Trophoblast cell (in vitro differentiated cells and primary cell): ENCODE measurements around the gene LPIN1.
A peak's percentile ranks its signal among the peaks of the same experiment; 100 is the strongest.

Source experiments
- DNase-seq, 2 donors: peaks; one replicate each; pipeline ENCODE4 v3.0.0-alpha.2; 2016
- H2AFZ ChIP-seq: 2 replicates; pipeline ENCODE4 v1.6.1; 2013; ENCODE audit warnings: low read length, moderate library complexity, mild to moderate bottlenecking; ENCODE audit not compliant: insufficient read depth, poor library complexity
- H2AK5ac ChIP-seq: 2 replicates; pipeline ENCODE4 v1.6.1; 2013; ENCODE audit warnings: mild to moderate bottlenecking, low read length
- H2BK120ac ChIP-seq: 2 replicates; pipeline ENCODE4 v1.6.1; 2013; ENCODE audit warnings: low read length, mild to moderate bottlenecking, moderate library complexity; ENCODE audit not compliant: insufficient read depth, poor library complexity
- H2BK12ac ChIP-seq: 2 replicates; pipeline ENCODE4 v1.6.1; 2013; ENCODE audit warnings: mild to moderate bottlenecking, low read length, moderate library complexity
- H2BK5ac ChIP-seq: 2 replicates; pipeline ENCODE4 v1.6.1; 2013; ENCODE audit warnings: low read length, low read depth, moderate library complexity, mild to moderate bottlenecking; ENCODE audit not compliant: poor library complexity
- H3K14ac ChIP-seq: 2 replicates; pipeline ENCODE4 v1.6.1; 2013; ENCODE audit warnings: mild to moderate bottlenecking, low read length
- H3K18ac ChIP-seq: 2 replicates; pipeline ENCODE4 v1.6.1; 2013; ENCODE audit warnings: mild to moderate bottlenecking, low read length
- H3K23ac ChIP-seq: 2 replicates; pipeline ENCODE4 v1.6.1; 2013; ENCODE audit warnings: low read length
- H3K27ac ChIP-seq: 2 replicates; pipeline ENCODE4 v1.5.1; 2013; ENCODE audit warnings: low read depth, mild to moderate bottlenecking, inconsistent platforms, low read length, moderate library complexity
- H3K27me3 ChIP-seq: 2 replicates; pipeline ENCODE4 v1.6.1; 2013; ENCODE audit warnings: inconsistent platforms, mild to moderate bottlenecking, low read length, moderate library complexity; ENCODE audit not compliant: insufficient read depth
- H3K36me3 ChIP-seq, 2 experiments: 1 replicate in 1 of 2; 2 replicates in 1 of 2; pipeline ENCODE4 v1.6.1; 2013; ENCODE audit warnings: low read length in 2 of 2, mild to moderate bottlenecking in 2 of 2, moderate library complexity in 1 of 2; ENCODE audit not compliant: insufficient read depth in 2 of 2, control insufficient read depth in 1 of 2
- H3K4ac ChIP-seq: 2 replicates; pipeline ENCODE4 v1.6.1; 2013; ENCODE audit warnings: low read depth, mild to moderate bottlenecking, low read length, moderate library complexity
- H3K4me1 ChIP-seq, 2 experiments: 1 replicate in 1 of 2; 2 replicates in 1 of 2; pipeline ENCODE4 v1.6.1; 2013; ENCODE audit warnings: low read length in 2 of 2, mild to moderate bottlenecking in 2 of 2, moderate library complexity in 1 of 2; ENCODE audit not compliant: insufficient read depth in 2 of 2, control insufficient read depth in 1 of 2
- H3K4me2 ChIP-seq: 2 replicates; pipeline ENCODE4 v1.6.1; 2013; ENCODE audit warnings: inconsistent platforms, mild to moderate bottlenecking, low read length, moderate library complexity
- H3K4me3 ChIP-seq: 2 replicates; pipeline ENCODE4 v1.5.1; 2013; ENCODE audit warnings: mild to moderate bottlenecking, low read depth, low read length, inconsistent platforms
- H3K79me1 ChIP-seq: one replicate; pipeline ENCODE4 v1.6.1; 2013; ENCODE audit warnings: low read length
- H3K79me2 ChIP-seq: 2 replicates; pipeline ENCODE4 v1.6.1; 2013; ENCODE audit warnings: low read length, mild to moderate bottlenecking; ENCODE audit not compliant: control insufficient read depth, insufficient read depth, poor library complexity
- H3K9ac ChIP-seq: 2 replicates; pipeline ENCODE4 v1.6.1; 2013; ENCODE audit warnings: mild to moderate bottlenecking, low read length
- H3K9me3 ChIP-seq: 2 replicates; pipeline ENCODE4 v1.6.1; 2013; ENCODE audit warnings: low read depth, mild to moderate bottlenecking, control low read depth, inconsistent platforms, low read length; ENCODE audit not compliant: insufficient read depth
- H4K12ac ChIP-seq: 2 replicates; pipeline ENCODE4 v1.6.1; 2013; ENCODE audit warnings: low read depth, mild to moderate bottlenecking, low read length, moderate library complexity
- H4K8ac ChIP-seq: 2 replicates; pipeline ENCODE4 v1.6.1; 2013; ENCODE audit warnings: low read depth, mild to moderate bottlenecking, low read length, moderate library complexity
- H4K91ac ChIP-seq: one replicate; pipeline ENCODE4 v1.6.1; 2013; ENCODE audit warnings: low read depth, mild to moderate bottlenecking, low read length, moderate library complexity
- WGBS: extraction: QIAGEN DNeasy Blood & Tissue Kit; methylation state at CpG from one replicate; pipeline ENCODE4 v1.1.7; 2013; ENCODE audit warnings: missing lambda C conversion rate; ENCODE audit not compliant: insufficient read length, insufficient coverage; ENCODE audit errors: extremely low coverage; 5-methylcytosine and 5-hydroxymethylcytosine counted together

Gene LPIN1

DNA sequence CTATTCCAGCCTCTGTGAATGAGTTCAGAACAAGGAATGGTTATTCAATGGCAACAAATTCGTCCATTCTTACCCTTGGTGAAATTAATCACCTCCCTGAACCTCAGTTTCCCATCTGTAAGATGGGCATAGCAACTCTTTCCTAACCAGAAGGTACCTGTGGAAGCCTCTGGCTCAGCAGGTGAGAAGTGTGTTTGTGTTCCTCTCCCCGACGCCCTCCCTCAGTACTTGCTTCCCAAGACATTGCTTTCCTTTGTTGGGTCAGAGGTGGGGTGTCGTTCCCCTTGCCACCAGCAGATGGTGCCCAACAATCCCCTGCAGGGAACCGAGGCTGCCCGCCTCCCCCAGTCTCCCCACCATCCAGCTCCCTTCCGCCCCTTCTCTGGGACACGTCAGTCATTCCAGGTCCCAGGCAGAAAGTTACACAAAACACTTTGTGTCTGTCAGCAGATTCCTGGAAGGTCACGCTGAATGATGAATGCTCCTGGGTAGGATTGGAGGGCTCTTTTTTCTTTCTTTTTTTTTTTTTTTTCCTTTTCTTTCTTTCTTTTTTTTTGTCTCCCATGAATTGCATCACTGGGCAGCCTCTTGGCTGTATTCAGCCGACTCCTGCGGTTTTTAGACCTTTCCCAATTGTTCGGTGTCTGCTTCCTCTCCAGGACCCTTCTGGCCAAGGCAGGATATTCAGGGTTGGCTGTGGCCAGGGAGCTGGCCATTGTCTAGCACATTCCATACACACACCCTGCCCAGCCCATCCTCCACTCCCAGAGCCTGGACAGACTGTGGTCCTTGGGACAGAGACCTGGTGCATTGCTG lies 117.3 kb downstream of the LPIN1 start:
- no peak overlapping the region for H2BK12ac ChIP-seq
- peak overlapping the region; percentile 25 for H2AFZ ChIP-seq
- H3K27ac ChIP-seq, result peak overlapping the region; percentile 67
- no peak overlapping the region for H4K8ac ChIP-seq
- no peak overlapping the region for H3K18ac ChIP-seq
- H2BK120ac ChIP-seq, result no peak overlapping the region
- H3K4me1 ChIP-seq, result peaks cover 9 to 13% of the 10 kb centered on the region in 2 experiments
- H4K91ac ChIP-seq, result peak overlapping the region; percentile 58
- no peak overlapping the region for H2BK5ac ChIP-seq
- H3K4me2 ChIP-seq, result no peak overlapping the region
- H3K4ac ChIP-seq, result no peak overlapping the region
- no peak overlapping the region for H2AK5ac ChIP-seq
- peaks cover 13% of the 10 kb centered on the region for H3K9me3 ChIP-seq
- no CpG with 5 or more reads among the region's 12 CpGs for WGBS
- no peak overlapping the region for H3K4me3 ChIP-seq
- no peak overlapping the region for H4K12ac ChIP-seq
- no peak overlapping the region for H3K14ac ChIP-seq
- DNase-seq, result peak; percentile 16 to 61
- peaks cover 0 to 1% of the 10 kb centered on the region in 2 experiments for H3K36me3 ChIP-seq
- no peaks in the 10 kb centered on the region for H3K79me2 ChIP-seq
- H3K9ac ChIP-seq, result no peak overlapping the region
- peaks cover 4% of the 10 kb centered on the region for H3K79me1 ChIP-seq
- H3K27me3 ChIP-seq, result no peaks in the 10 kb centered on the region
- H3K23ac ChIP-seq, result no peak overlapping the region

DNA sequence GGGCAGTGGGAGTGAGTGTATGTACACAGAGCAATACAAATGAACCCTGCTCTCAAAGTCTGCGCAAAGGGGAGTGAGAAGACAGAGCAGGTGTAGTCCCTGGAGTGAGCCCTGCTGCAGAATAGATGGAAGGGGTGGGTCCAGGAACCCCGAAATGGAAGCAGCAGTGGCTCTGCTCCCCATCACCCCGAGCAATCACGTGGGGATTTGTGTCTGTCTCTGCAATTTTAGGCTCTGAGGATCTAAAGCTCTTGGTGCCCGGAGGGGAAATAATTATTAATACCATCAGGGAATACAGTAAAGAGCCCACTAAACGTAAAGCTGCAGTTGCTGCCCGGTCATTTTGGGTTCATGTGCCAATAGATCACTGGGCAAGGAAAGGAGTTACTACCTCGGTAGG lies 118.3 kb downstream of the LPIN1 start:
- H4K91ac ChIP-seq, result peak overlapping the region; percentile 50
- no peak overlapping the region for H3K18ac ChIP-seq
- H2BK12ac ChIP-seq, result peak overlapping the region; percentile 86
- no peak overlapping the region for H2AFZ ChIP-seq
- no peak overlapping the region for H3K9ac ChIP-seq
- peak overlapping the region; percentile 67 for H3K27ac ChIP-seq
- no peak overlapping the region for H4K12ac ChIP-seq
- no peak overlapping the region for H3K23ac ChIP-seq
- H4K8ac ChIP-seq, result no peak overlapping the region
- H3K4me2 ChIP-seq, result no peak overlapping the region
- no peak overlapping the region for H3K4me3 ChIP-seq
- H3K79me2 ChIP-seq, result no peaks in the 10 kb centered on the region
- H3K27me3 ChIP-seq, result no peaks in the 10 kb centered on the region
- H2AK5ac ChIP-seq, result peak overlapping the region; percentile 18
- H2BK5ac ChIP-seq, result peak overlapping the region; percentile 45
- no peak for DNase-seq
- WGBS, result no CpG with 5 or more reads among the region's 8 CpGs
- H2BK120ac ChIP-seq, result peak overlapping the region; percentile 47
- H3K4me1 ChIP-seq, result peaks cover 11 to 17% of the 10 kb centered on the region in 2 experiments
- peaks cover 4% of the 10 kb centered on the region for H3K9me3 ChIP-seq
- H3K4ac ChIP-seq, result no peak overlapping the region
- peak overlapping the region; percentile 27 for H3K14ac ChIP-seq
- H3K79me1 ChIP-seq, result peaks cover 6% of the 10 kb centered on the region
- no peaks in the 10 kb centered on the region for H3K36me3 ChIP-seq

DNA sequence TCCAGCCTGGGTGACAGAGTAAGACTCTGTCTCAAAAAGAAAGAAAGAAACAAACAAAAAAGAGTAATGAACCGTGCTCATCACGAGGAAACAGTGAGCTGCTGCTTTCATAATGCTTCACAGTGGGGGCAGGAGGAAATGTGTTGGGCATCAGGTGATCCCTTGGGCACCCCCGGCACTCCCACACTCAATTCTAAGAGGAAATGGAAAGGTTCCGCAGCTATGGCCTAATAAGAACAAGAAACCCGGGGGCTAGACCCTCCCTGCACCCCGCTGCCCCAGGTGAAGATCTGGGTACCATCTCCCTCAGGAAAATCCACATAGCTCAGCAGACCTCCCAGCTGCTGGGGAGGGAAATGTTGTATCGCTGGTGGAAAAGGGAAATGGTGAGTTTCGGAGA lies 118.9 kb downstream of the LPIN1 start:
- no peak overlapping the region for H3K4me3 ChIP-seq
- H3K4me1 ChIP-seq, result peaks cover 11 to 21% of the 10 kb centered on the region in 2 experiments
- H3K18ac ChIP-seq, result no peak overlapping the region
- no peak overlapping the region for H4K12ac ChIP-seq
- H4K91ac ChIP-seq, result no peak overlapping the region
- peaks cover 7% of the 10 kb centered on the region for H3K79me1 ChIP-seq
- H2BK120ac ChIP-seq, result no peak overlapping the region
- no peak overlapping the region for H2BK5ac ChIP-seq
- WGBS, result no CpG with 5 or more reads among the region's 8 CpGs
- no peak overlapping the region for H2AFZ ChIP-seq
- H3K9ac ChIP-seq, result no peak overlapping the region
- H3K36me3 ChIP-seq, result no peaks in the 10 kb centered on the region
- H2BK12ac ChIP-seq, result no peak overlapping the region
- H4K8ac ChIP-seq, result no peak overlapping the region
- H3K4ac ChIP-seq, result no peak overlapping the region
- H2AK5ac ChIP-seq, result no peak overlapping the region
- no peak overlapping the region for H3K14ac ChIP-seq
- no peak for DNase-seq
- H3K23ac ChIP-seq, result no peak overlapping the region
- H3K79me2 ChIP-seq, result no peaks in the 10 kb centered on the region
- H3K27ac ChIP-seq, result no peak overlapping the region
- no peaks in the 10 kb centered on the region for H3K27me3 ChIP-seq
- H3K9me3 ChIP-seq, result peaks cover under 1% of the 10 kb centered on the region
- H3K4me2 ChIP-seq, result no peak overlapping the region

DNA sequence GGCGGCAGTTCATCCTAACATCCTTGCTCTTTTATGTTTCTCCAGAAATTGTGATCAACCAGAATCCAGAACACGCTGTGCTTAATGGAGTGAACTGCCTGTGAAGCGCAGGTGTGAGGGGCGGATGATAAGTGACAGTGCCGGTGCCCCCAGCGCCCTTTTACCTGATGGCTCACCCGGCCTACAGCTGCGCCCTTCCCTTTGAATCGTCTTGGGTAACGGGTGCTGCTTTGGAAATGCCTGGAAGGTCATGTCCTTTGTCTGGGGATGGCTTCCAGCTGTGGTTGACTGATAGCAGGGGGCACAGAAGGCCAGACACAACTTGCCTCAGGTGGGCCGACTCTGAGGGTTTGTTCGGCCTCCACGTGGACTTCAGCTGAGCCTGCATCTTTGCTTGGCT lies 119.4 kb downstream of the LPIN1 start:
- Histone ChIP-seq H3K4me3 (no peak overlapping the region), H4K8ac (no peak overlapping the region), H3K79me2 (peaks cover 2% of the 10 kb centered on the region), H3K9me3 (no peaks in the 10 kb centered on the region), H3K14ac (no peak overlapping the region), H4K12ac (no peak overlapping the region), H2BK5ac (no peak overlapping the region), H2AFZ (no peak overlapping the region), H3K79me1 (peaks cover 7% of the 10 kb centered on the region), H3K4ac (no peak overlapping the region), H2BK12ac (peak overlapping the region; percentile 11), H4K91ac (peak overlapping the region; percentile 22), H3K23ac (no peak overlapping the region), H3K9ac (no peak overlapping the region), H3K27ac (no peak overlapping the region), H2BK120ac (peak overlapping the region; percentile 9), H3K36me3 (no peaks in the 10 kb centered on the region), H3K4me2 (no peak overlapping the region), H3K27me3 (no peaks in the 10 kb centered on the region), H2AK5ac (peak overlapping the region; percentile 64), H3K4me1 (peaks cover 14 to 25% of the 10 kb centered on the region in 2 experiments), H3K18ac (no peak overlapping the region)
- no CpG with 5 or more reads among the region's 13 CpGs for WGBS
- no peak for DNase-seq
